Mesenchymal stem cell (in vitro differentiated cells and primary cell): Measurements from ENCODE around the gene MTHFD2L.

Source experiments
- DNase-seq: peaks from one replicate; pipeline ENCODE4 v3.0.0-alpha.2; 2013
- H2AFZ ChIP-seq: one replicate; pipeline ENCODE4 v1.6.1; 2013; ENCODE audit warnings: low read depth, mild to moderate bottlenecking, control low read depth, inconsistent platforms, low read length, moderate library complexity
- H2AK5ac ChIP-seq: 2 replicates; pipeline ENCODE4 v1.6.1; 2013; ENCODE audit warnings: low read length, moderate library complexity, mild to moderate bottlenecking, inconsistent platforms; ENCODE audit not compliant: severe bottlenecking
- H2BK120ac ChIP-seq: one replicate; pipeline ENCODE4 v1.6.1; 2013; ENCODE audit warnings: low read depth, mild to moderate bottlenecking, inconsistent platforms, low read length, moderate library complexity
- H2BK12ac ChIP-seq, 2 experiments: one replicate each; pipeline ENCODE4 v1.6.1; 2013; ENCODE audit warnings: inconsistent platforms in 2 of 2, low read length in 2 of 2, mild to moderate bottlenecking in 2 of 2, moderate library complexity in 2 of 2, control low read depth in 1 of 2
- H2BK15ac ChIP-seq: one replicate; pipeline ENCODE4 v1.6.1; 2013; ENCODE audit warnings: mild to moderate bottlenecking, low read depth, inconsistent platforms; ENCODE audit not compliant: poor library complexity, severe bottlenecking
- H2BK5ac ChIP-seq: 2 replicates; pipeline ENCODE4 v1.6.1; 2013; ENCODE audit warnings: low read depth, mild to moderate bottlenecking, low read length, control low read depth, inconsistent platforms; ENCODE audit not compliant: poor library complexity, severe bottlenecking
- H3K14ac ChIP-seq, 2 experiments: one replicate each; pipeline ENCODE4 v1.6.1; 2013; ENCODE audit warnings: inconsistent platforms in 2 of 2, low read length in 2 of 2, control low read depth in 1 of 2, mild to moderate bottlenecking in 1 of 2, moderate library complexity in 1 of 2
- H3K18ac ChIP-seq, 2 experiments: one replicate each; pipeline ENCODE4 v1.6.1; 2013; ENCODE audit warnings: inconsistent platforms in 2 of 2, low read length in 2 of 2, control low read depth in 1 of 2, low read depth in 1 of 2, mild to moderate bottlenecking in 1 of 2
- H3K23ac ChIP-seq, 2 experiments: one replicate each; pipeline ENCODE4 v1.6.1; 2013; ENCODE audit warnings: inconsistent platforms in 2 of 2, low read length in 2 of 2, mild to moderate bottlenecking in 2 of 2, moderate library complexity in 2 of 2, control low read depth in 1 of 2
- H3K27ac ChIP-seq: 2 replicates; pipeline ENCODE4 v1.5.1; 2013; ENCODE audit warnings: mild to moderate bottlenecking, moderate library complexity, low read length, control low read depth, inconsistent platforms; ENCODE audit not compliant: poor library complexity, severe bottlenecking
- H3K27me3 ChIP-seq, 2 experiments: 2 replicates each; pipeline versions ENCODE4 v1.6.1 to v1.7.0; 2013; ENCODE audit warnings: low read length in 2 of 2, mild to moderate bottlenecking in 2 of 2, moderate library complexity in 2 of 2, control low read depth in 1 of 2, inconsistent platforms in 1 of 2; ENCODE audit not compliant: control insufficient read depth in 1 of 2, insufficient read depth in 1 of 2
- H3K36me3 ChIP-seq, 2 experiments: 2 replicates each; pipeline versions ENCODE4 v1.6.1 to v1.7.0; 2013; ENCODE audit warnings: low read length in 2 of 2, control low read depth in 1 of 2, inconsistent platforms in 1 of 2, low read depth in 1 of 2, mild to moderate bottlenecking in 1 of 2; ENCODE audit not compliant: insufficient read depth in 2 of 2, control insufficient read depth in 1 of 2
- H3K4ac ChIP-seq, 2 experiments: one replicate each; pipeline ENCODE4 v1.6.1; 2013; ENCODE audit warnings: inconsistent platforms in 2 of 2, low read length in 2 of 2, mild to moderate bottlenecking in 2 of 2, moderate library complexity in 2 of 2, control low read depth in 1 of 2, low read depth in 1 of 2
- H3K4me1 ChIP-seq: 2 replicates; pipeline ENCODE4 v1.6.1; 2013; ENCODE audit warnings: low read depth, low read length, control low read depth; ENCODE audit not compliant: control insufficient read depth, insufficient read depth
- H3K4me2 ChIP-seq: 2 replicates; pipeline ENCODE4 v1.6.1; 2013; ENCODE audit warnings: low read length, mild to moderate bottlenecking, inconsistent platforms; ENCODE audit not compliant: poor library complexity, severe bottlenecking
- H3K4me3 ChIP-seq, 2 experiments: 2 replicates each; pipeline versions ENCODE4 v1.5.1 to v1.7.0; 2013; ENCODE audit warnings: low read length in 2 of 2, mild to moderate bottlenecking in 2 of 2, control low read depth in 1 of 2, low read depth in 1 of 2; ENCODE audit not compliant: insufficient read depth in 1 of 2
- H3K79me1 ChIP-seq: replicated peaks from 2 replicates; pipeline ENCODE4 v1.6.1; 2013; ENCODE audit warnings: mild to moderate bottlenecking, control low read depth, low read length, inconsistent platforms; ENCODE audit not compliant: poor library complexity, severe bottlenecking
- H3K9ac ChIP-seq: 2 replicates; pipeline ENCODE4 v1.7.0; 2013; ENCODE audit warnings: mild to moderate bottlenecking, low read length, moderate library complexity
- H3K9me3 ChIP-seq: 2 replicates; pipeline ENCODE4 v1.7.0; 2013; ENCODE audit warnings: mild to moderate bottlenecking, low read length; ENCODE audit not compliant: control insufficient read depth
- H4K8ac ChIP-seq: one replicate; pipeline ENCODE4 v1.6.1; 2013; ENCODE audit warnings: inconsistent platforms, mild to moderate bottlenecking, low read length, moderate library complexity
- H4K91ac ChIP-seq: one replicate; pipeline ENCODE4 v1.6.1; 2013; ENCODE audit warnings: mild to moderate bottlenecking, low read length, inconsistent platforms
- WGBS: methylation state at CpG from one replicate; pipeline ENCODE4 v1.1.7; 2013; ENCODE audit warnings: mixed read lengths; 5-methylcytosine and 5-hydroxymethylcytosine counted together

Gene MTHFD2L

GRCh38 chr4:74197080-74197479, 39.2 kb downstream of the MTHFD2L start:
- H3K9me3 ChIP-seq: no peaks in the 10 kb centered on the region
- no peak overlapping the region for H2AK5ac ChIP-seq

DNA sequence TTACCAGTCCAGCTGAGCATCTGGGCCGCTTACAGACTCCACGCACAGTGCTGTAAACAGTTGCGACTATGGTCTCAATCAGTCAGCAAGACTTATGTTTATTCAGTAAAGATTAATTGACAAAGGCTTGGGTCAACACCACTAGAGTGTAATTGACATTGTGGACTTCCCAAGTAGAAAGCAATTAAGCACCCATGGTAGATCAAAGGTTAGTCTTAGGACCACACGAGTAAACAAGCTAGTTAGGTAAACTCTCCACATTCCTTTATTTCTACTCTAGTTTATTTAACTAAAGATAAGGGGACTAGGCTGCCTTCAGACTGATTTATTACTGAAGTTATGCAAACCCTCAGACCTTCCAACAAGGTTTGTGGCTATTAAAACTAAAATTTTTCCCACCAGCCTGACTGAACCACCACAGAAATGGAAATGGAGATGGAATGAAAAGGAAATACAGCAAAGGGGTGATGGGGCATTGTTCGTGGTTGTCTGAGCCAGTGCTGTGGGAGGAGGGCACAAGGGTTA, 44.2 kb downstream of the MTHFD2L start:
- H3K23ac ChIP-seq: no peak overlapping the region
- no peak overlapping the region for H3K4me2 ChIP-seq
- peaks cover 2% of the 10 kb centered on the region for H3K4me1 ChIP-seq
- no peak overlapping the region for H2BK120ac ChIP-seq
- no peak overlapping the region for H2BK15ac ChIP-seq
- WGBS: 25% methylated on average over 4 of the region's 5 CpGs
- H3K4me3 ChIP-seq: no peak overlapping the region
- H3K79me1 ChIP-seq: no peaks in the 10 kb centered on the region
- no peak overlapping the region for H2AFZ ChIP-seq
- H4K91ac ChIP-seq: no peak overlapping the region
- no peak overlapping the region for H3K14ac ChIP-seq
- H3K4ac ChIP-seq: no peak overlapping the region
- no peaks in the 10 kb centered on the region for H3K36me3 ChIP-seq
- DNase-seq: peak; percentile 54
- H2BK5ac ChIP-seq: no peak overlapping the region
- H3K9ac ChIP-seq: no peak overlapping the region
- H3K27ac ChIP-seq: no peak overlapping the region
- no peak overlapping the region for H2AK5ac ChIP-seq
- H2BK12ac ChIP-seq: no peak overlapping the region
- no peak overlapping the region for H4K8ac ChIP-seq
- H3K9me3 ChIP-seq: no peaks in the 10 kb centered on the region
- no peaks in the 10 kb centered on the region for H3K27me3 ChIP-seq
- H3K18ac ChIP-seq: no peak overlapping the region

More at GRCh38 chr4:74197080-74197479, 39.2 kb downstream of the MTHFD2L start:
- no peak overlapping the region for H4K8ac ChIP-seq
- no peak overlapping the region for H2BK5ac ChIP-seq
- no peak overlapping the region for H4K91ac ChIP-seq
- no peak overlapping the region for H3K4ac ChIP-seq
- H3K4me1 ChIP-seq: no peaks in the 10 kb centered on the region
- no peak overlapping the region for H2BK120ac ChIP-seq
- no peaks in the 10 kb centered on the region for H3K36me3 ChIP-seq
- H3K4me3 ChIP-seq: no peak overlapping the region
- no peak for DNase-seq
- whole genome bisulfite sequencing: no CpG with 5 or more reads among the region's 1 CpG
- H3K79me1 ChIP-seq: no peaks in the 10 kb centered on the region
- H2AFZ ChIP-seq: no peak overlapping the region
- no peak overlapping the region for H3K23ac ChIP-seq
- H3K18ac ChIP-seq: no peak overlapping the region
- H3K4me2 ChIP-seq: no peak overlapping the region
- H3K27me3 ChIP-seq: no peaks in the 10 kb centered on the region
- no peak overlapping the region for H2BK15ac ChIP-seq
- H3K9ac ChIP-seq: no peak overlapping the region
- H2BK12ac ChIP-seq: no peak overlapping the region
- no peak overlapping the region for H3K27ac ChIP-seq
- no peak overlapping the region for H3K14ac ChIP-seq

- WGBS: 93% methylated on average over 3 of the region's 3 CpGs
Measured at GRCh38 chr4:74203467-74203866, 45.5 kb downstream of the MTHFD2L start.

GRCh38 chr4:74205046-74205445, 47.1 kb downstream of the MTHFD2L start:
- 73% methylated on average over 2 of the region's 4 CpGs for WGBS
- H3K9me3 ChIP-seq: no peaks in the 10 kb centered on the region
- no peak overlapping the region for H2AK5ac ChIP-seq
- H2BK15ac ChIP-seq: no peak overlapping the region
- H3K9ac ChIP-seq: no peak overlapping the region
- H2AFZ ChIP-seq: no peak overlapping the region
- H3K4ac ChIP-seq: no peak overlapping the region
- no peak overlapping the region for H3K23ac ChIP-seq
- H2BK5ac ChIP-seq: no peak overlapping the region
- H3K27ac ChIP-seq: no peak overlapping the region
- H3K4me1 ChIP-seq: peaks cover 4% of the 10 kb centered on the region
- no peak for DNase-seq
- H4K8ac ChIP-seq: no peak overlapping the region
- H2BK12ac ChIP-seq: no peak overlapping the region
- no peak overlapping the region for H3K18ac ChIP-seq
- no peak overlapping the region for H2BK120ac ChIP-seq
- no peaks in the 10 kb centered on the region for H3K27me3 ChIP-seq
- no peaks in the 10 kb centered on the region for H3K36me3 ChIP-seq
- H3K79me1 ChIP-seq: no peaks in the 10 kb centered on the region
- no peak overlapping the region for H4K91ac ChIP-seq
- no peak overlapping the region for H3K4me3 ChIP-seq
- H3K4me2 ChIP-seq: no peak overlapping the region
- no peak overlapping the region for H3K14ac ChIP-seq

More at GRCh38 chr4:74203467-74203866, 45.5 kb downstream of the MTHFD2L start:
- no peak overlapping the region for H2AFZ ChIP-seq
- H3K27ac ChIP-seq: no peak overlapping the region
- no peak for DNase-seq
- no peak overlapping the region for H3K4me2 ChIP-seq
- no peak overlapping the region for H2BK12ac ChIP-seq
- H3K18ac ChIP-seq: no peak overlapping the region
- no peak overlapping the region for H4K8ac ChIP-seq
- no peak overlapping the region for H2BK5ac ChIP-seq
- no peaks in the 10 kb centered on the region for H3K27me3 ChIP-seq
- no peaks in the 10 kb centered on the region for H3K9me3 ChIP-seq
- peaks cover 4% of the 10 kb centered on the region for H3K4me1 ChIP-seq
- no peak overlapping the region for H3K4me3 ChIP-seq
- H2AK5ac ChIP-seq: no peak overlapping the region
- no peak overlapping the region for H3K23ac ChIP-seq
- no peak overlapping the region for H2BK120ac ChIP-seq
- H3K9ac ChIP-seq: no peak overlapping the region
- no peak overlapping the region for H4K91ac ChIP-seq
- no peak overlapping the region for H2BK15ac ChIP-seq
- no peaks in the 10 kb centered on the region for H3K79me1 ChIP-seq
- H3K36me3 ChIP-seq: no peaks in the 10 kb centered on the region
- H3K14ac ChIP-seq: no peak overlapping the region
- H3K4ac ChIP-seq: no peak overlapping the region
